Neural cell (in vitro differentiated cells): ENCODE results near the gene COPS9. TPM values are rescaled to one million over a fixed set of nuclear protein-coding genes. Genes with fewer than 3 reads are reported as not detected.

ENCODE experiments used
- H2AFZ ChIP-seq: fragments of 200-600, 300-800 bp; sonication (generic), shearing (Covaris generic); 2 replicates; pipeline ENCODE4 v1.6.0; 2014; ENCODE audit warnings: low read depth, mild to moderate bottlenecking, antibody characterized with exemption, low read length, moderate library complexity
- H3F3A ChIP-seq: fragments of 200-600 bp; shearing (Covaris generic); 2 replicates; pipeline ENCODE4 v1.6.1; 2016; ENCODE audit warnings: mild to moderate bottlenecking, moderate library complexity, mixed read lengths, antibody characterized with exemption, low read length; ENCODE audit not compliant: insufficient read depth, poor library complexity, severe bottlenecking
- H3K27ac ChIP-seq: fragments of 200-600, 300-800 bp; sonication (generic), shearing (Covaris generic); 2 replicates; pipeline ENCODE4 v1.5.1; 2014; ENCODE audit warnings: mild to moderate bottlenecking, low read length, moderate library complexity
- H3K27me3 ChIP-seq: fragments of 300-800, 200-600 bp; sonication (generic), shearing (Covaris generic); 2 replicates; pipeline ENCODE4 v1.6.0; 2014; ENCODE audit warnings: mild to moderate bottlenecking, low read depth, low read length, moderate library complexity; ENCODE audit not compliant: insufficient read depth
- H3K36me3 ChIP-seq: fragments of 300-800, 200-600 bp; sonication (generic), shearing (Covaris generic); 2 replicates; pipeline ENCODE4 v1.5.1; 2014; ENCODE audit warnings: mild to moderate bottlenecking, antibody characterized with exemption, low read length, moderate library complexity; ENCODE audit not compliant: insufficient read depth
- H3K4me2 ChIP-seq: fragments of 300-800, 200-600 bp; sonication (generic), shearing (Covaris generic); 2 replicates; pipeline ENCODE4 v1.6.0; 2014; ENCODE audit warnings: mild to moderate bottlenecking, low read length
- H3K4me3 ChIP-seq: fragments of 300-800, 200-600 bp; sonication (generic), shearing (Covaris generic); 2 replicates; pipeline ENCODE4 v1.5.1; 2014; ENCODE audit warnings: mild to moderate bottlenecking, low read length, moderate library complexity
- H3K79me2 ChIP-seq: fragments of 200-600 bp; shearing (Covaris generic); replicated peaks from 2 replicates; pipeline ENCODE4 v1.6.0; 2014; ENCODE audit warnings: mild to moderate bottlenecking, low read length, moderate library complexity; ENCODE audit not compliant: insufficient read depth
- H3K9ac ChIP-seq: fragments of 300-800, 200-600 bp; sonication (generic), shearing (Covaris generic); 2 replicates; pipeline ENCODE4 v1.6.1; 2016; ENCODE audit warnings: mild to moderate bottlenecking, low read length, mixed read lengths
- H3K9me2 ChIP-seq: fragments of 200-600 bp; shearing (Covaris generic); 2 replicates; pipeline ENCODE4 v1.6.1; 2016; ENCODE audit warnings: mild to moderate bottlenecking, low read length, mixed read lengths; ENCODE audit not compliant: insufficient read depth
- H3K9me3 ChIP-seq: fragments of 200-600, 300-800 bp; sonication (generic), shearing (Covaris generic); 2 replicates; pipeline ENCODE4 v1.6.1; 2016; ENCODE audit warnings: mild to moderate bottlenecking, mixed run types, low read length, moderate library complexity, mixed read lengths
- H4K20me1 ChIP-seq: fragments of 200-600 bp; shearing (Covaris generic); 2 replicates; pipeline ENCODE4 v1.6.1; 2016; ENCODE audit warnings: mild to moderate bottlenecking, mixed run types; ENCODE audit not compliant: insufficient read depth
- EP300 ChIP-seq: fragments of 450-650 bp; conservative IDR thresholded peaks from 2 replicates; pipeline ENCODE4 v1.6.1; 2014; ENCODE audit warnings: antibody characterized with exemption, mild to moderate bottlenecking, moderate library complexity; ENCODE audit not compliant: poor library complexity, severe bottlenecking
- EZH2 ChIP-seq: fragments of 200-600, 300-800 bp; shearing (Covaris generic), sonication (generic); IDR thresholded peaks from 2 replicates; pipeline ENCODE4 v1.6.1; 2014; ENCODE audit warnings: antibody characterized with exemption, low read length, borderline replicate concordance, mild to moderate bottlenecking; ENCODE audit not compliant: insufficient read depth, poor library complexity, severe bottlenecking
- MXI1 ChIP-seq: fragments of 450-650 bp; conservative IDR thresholded peaks from 2 replicates; pipeline ENCODE4 v1.6.1; 2014; ENCODE audit warnings: antibody characterized with exemption, mild to moderate bottlenecking; ENCODE audit not compliant: poor library complexity, severe bottlenecking
- POLR2AphosphoS5 ChIP-seq: IDR thresholded peaks from 2 replicates; pipeline ENCODE4 v1.6.1; 2012
- RAD21 ChIP-seq: fragments of 450-650 bp; conservative IDR thresholded peaks from 2 replicates; pipeline ENCODE4 v1.6.1; 2014; ENCODE audit warnings: antibody characterized with exemption, mild to moderate bottlenecking, moderate library complexity
- SMC3 ChIP-seq: fragments of 450-650 bp; conservative IDR thresholded peaks from 2 replicates; pipeline ENCODE4 v1.6.1; 2014; ENCODE audit warnings: antibody characterized with exemption, mild to moderate bottlenecking, moderate library complexity; ENCODE audit not compliant: poor library complexity
- TAF1 ChIP-seq: IDR thresholded peaks from 2 replicates; pipeline ENCODE4 v1.6.1; 2012; ENCODE audit warnings: low read depth
- polyA plus RNA-seq: library from polyadenylated mRNA; depleted of rRNA; stranded (reverse); fragments of >200 nt; gene quantifications from 2 replicates; pipeline ENCODE4 v1.2.3, GENCODE V29; 2014
- TF ChIP-seq, protein P1 (sequence below): IDR thresholded peaks from 2 replicates; pipeline ENCODE4 v1.6.1; 2012; ENCODE audit warnings: borderline replicate concordance
- TF ChIP-seq, protein P2 (sequence below): fragments of 450-650 bp; IDR thresholded peaks from 2 replicates; pipeline ENCODE4 v1.5.1; 2014; ENCODE audit warnings: antibody characterized with exemption, mild to moderate bottlenecking, moderate library complexity; ENCODE audit not compliant: poor library complexity, severe bottlenecking

Gene COPS9
- polyA plus RNA-seq, 1 donor from 2014 or later: 359 TPM

DNA sequence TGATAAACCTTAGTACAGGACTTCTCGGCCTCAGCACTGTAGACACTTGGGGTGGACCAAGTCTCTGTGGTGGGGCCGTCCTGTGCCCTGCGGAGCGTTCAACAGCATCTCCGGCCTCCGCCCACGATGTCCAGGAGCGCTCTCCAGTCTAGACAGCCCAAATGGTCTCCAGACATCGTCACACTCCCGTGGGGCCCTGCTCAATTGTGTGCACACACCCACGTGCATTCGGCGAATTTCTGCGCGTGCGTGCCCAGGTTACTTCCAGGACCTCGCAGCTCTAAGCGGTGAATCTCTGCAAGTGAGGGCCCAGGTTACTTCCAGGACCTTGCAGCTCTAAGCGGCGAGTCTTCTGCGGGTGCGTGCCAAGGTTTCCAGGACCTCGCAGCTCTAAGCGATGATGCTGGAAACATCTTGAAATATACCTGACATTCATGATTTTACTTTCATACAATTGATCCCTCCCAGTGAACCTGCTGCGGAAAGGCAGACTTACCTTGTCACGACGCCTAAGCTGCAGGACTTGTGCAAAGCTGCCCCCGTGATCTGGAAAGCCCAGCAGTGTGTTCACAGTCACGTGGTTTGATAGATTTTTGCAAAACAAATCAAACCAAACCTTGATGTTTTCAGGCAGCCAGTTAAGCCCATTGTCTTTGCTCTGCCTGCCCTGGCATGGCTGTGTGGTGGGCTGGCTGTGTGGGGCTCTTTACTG lies 20.5 kb upstream of the COPS9 start:
- H3F3A ChIP-seq: no peaks in the 10 kb centered on the region
- TF ChIP-seq SMC3: no peak
- no peak for TF ChIP-seq RAD21
- TF ChIP-seq EZH2: no peak
- no peak for TF ChIP-seq POLR2AphosphoS5
- TF ChIP-seq, protein P1, sequence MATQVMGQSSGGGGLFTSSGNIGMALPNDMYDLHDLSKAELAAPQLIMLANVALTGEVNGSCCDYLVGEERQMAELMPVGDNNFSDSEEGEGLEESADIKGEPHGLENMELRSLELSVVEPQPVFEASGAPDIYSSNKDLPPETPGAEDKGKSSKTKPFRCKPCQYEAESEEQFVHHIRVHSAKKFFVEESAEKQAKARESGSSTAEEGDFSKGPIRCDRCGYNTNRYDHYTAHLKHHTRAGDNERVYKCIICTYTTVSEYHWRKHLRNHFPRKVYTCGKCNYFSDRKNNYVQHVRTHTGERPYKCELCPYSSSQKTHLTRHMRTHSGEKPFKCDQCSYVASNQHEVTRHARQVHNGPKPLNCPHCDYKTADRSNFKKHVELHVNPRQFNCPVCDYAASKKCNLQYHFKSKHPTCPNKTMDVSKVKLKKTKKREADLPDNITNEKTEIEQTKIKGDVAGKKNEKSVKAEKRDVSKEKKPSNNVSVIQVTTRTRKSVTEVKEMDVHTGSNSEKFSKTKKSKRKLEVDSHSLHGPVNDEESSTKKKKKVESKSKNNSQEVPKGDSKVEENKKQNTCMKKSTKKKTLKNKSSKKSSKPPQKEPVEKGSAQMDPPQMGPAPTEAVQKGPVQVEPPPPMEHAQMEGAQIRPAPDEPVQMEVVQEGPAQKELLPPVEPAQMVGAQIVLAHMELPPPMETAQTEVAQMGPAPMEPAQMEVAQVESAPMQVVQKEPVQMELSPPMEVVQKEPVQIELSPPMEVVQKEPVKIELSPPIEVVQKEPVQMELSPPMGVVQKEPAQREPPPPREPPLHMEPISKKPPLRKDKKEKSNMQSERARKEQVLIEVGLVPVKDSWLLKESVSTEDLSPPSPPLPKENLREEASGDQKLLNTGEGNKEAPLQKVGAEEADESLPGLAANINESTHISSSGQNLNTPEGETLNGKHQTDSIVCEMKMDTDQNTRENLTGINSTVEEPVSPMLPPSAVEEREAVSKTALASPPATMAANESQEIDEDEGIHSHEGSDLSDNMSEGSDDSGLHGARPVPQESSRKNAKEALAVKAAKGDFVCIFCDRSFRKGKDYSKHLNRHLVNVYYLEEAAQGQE: no peak
- TF ChIP-seq, protein P2, sequence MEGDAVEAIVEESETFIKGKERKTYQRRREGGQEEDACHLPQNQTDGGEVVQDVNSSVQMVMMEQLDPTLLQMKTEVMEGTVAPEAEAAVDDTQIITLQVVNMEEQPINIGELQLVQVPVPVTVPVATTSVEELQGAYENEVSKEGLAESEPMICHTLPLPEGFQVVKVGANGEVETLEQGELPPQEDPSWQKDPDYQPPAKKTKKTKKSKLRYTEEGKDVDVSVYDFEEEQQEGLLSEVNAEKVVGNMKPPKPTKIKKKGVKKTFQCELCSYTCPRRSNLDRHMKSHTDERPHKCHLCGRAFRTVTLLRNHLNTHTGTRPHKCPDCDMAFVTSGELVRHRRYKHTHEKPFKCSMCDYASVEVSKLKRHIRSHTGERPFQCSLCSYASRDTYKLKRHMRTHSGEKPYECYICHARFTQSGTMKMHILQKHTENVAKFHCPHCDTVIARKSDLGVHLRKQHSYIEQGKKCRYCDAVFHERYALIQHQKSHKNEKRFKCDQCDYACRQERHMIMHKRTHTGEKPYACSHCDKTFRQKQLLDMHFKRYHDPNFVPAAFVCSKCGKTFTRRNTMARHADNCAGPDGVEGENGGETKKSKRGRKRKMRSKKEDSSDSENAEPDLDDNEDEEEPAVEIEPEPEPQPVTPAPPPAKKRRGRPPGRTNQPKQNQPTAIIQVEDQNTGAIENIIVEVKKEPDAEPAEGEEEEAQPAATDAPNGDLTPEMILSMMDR: no peak
- TF ChIP-seq MXI1: no peak
- no peak for TF ChIP-seq TAF1
- TF ChIP-seq EP300: no peak
- H3K9me2 ChIP-seq: no peaks in the 10 kb centered on the region
- H4K20me1 ChIP-seq: no peaks in the 10 kb centered on the region
- no peaks in the 10 kb centered on the region for H3K36me3 ChIP-seq
- H3K27me3 ChIP-seq: no peaks in the 10 kb centered on the region
- H3K4me3 ChIP-seq: no peak overlapping the region
- no peaks in the 10 kb centered on the region for H3K79me2 ChIP-seq
- H3K9me3 ChIP-seq: no peaks in the 10 kb centered on the region
- no peak overlapping the region for H3K9ac ChIP-seq
- no peak overlapping the region for H2AFZ ChIP-seq
- H3K4me2 ChIP-seq: no peak overlapping the region
- H3K27ac ChIP-seq: no peak overlapping the region

DNA sequence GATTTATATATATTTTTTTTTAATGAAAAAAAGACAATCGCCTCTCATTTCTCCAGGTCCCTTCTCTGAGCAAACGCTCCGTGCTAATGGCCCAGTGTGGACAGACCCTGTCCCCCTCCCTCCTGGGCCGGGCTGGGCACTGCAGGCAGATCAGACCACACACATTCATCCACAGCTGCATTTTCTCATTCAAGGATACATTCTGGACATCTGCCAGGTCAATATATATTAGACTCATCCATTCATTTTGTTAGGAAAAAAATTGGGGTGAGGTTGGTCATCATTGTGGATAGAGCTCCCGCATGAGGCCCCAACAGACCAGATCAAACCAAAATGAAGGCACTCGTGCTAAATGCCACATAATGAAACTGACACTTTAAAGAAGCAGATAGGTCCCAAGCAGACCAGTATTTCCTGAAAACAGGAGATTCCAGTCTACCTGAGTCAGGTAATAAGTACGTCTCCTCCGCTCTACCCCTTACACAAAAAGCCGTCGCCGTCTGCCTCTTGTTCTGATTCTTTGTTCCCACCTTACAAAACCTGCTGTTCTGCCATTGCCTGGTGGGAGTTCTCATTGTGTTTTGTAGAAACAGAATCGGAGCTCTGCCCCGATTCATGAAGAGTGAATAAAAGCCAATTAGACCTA lies 19.8 kb upstream of the COPS9 start:
- Histone ChIP-seq H3K27me3 (no peaks in the 10 kb centered on the region), H4K20me1 (no peaks in the 10 kb centered on the region), H3K9me2 (no peaks in the 10 kb centered on the region), H3F3A (no peaks in the 10 kb centered on the region), H3K27ac (no peak overlapping the region), H3K9ac (no peak overlapping the region), H3K4me3 (no peak overlapping the region), H2AFZ (no peak overlapping the region), H3K9me3 (no peaks in the 10 kb centered on the region), H3K4me2 (no peak overlapping the region), H3K79me2 (no peaks in the 10 kb centered on the region), H3K36me3 (no peaks in the 10 kb centered on the region)
- TF ChIP-seq EZH2: no peak
- TF ChIP-seq EP300: no peak
- TF ChIP-seq, protein P1: no peak
- no peak for TF ChIP-seq SMC3
